Testis (tissue), 2 donors: ENCODE data around the gene CDCP1.

ENCODE experiments used
- POLR2A ChIP-seq: fragments of 450-650 bp; IDR thresholded peaks from one replicate; pipeline ENCODE4 v1.6.1; 2017; ENCODE audit warnings: antibody characterized with exemption, mild to moderate bottlenecking, moderate library complexity
- TF ChIP-seq, protein P1 (sequence below), 3 experiments: fragments of 450-650 bp in 2 of 3; fragments of 200-600 bp in 1 of 3; sonication (generic) in 1 of 3; IDR thresholded peaks; one replicate each; pipeline ENCODE4 v1.5.1; 2016 to 2019; ENCODE audit warnings: antibody characterized with exemption in 3 of 3, mild to moderate bottlenecking in 2 of 3, moderate library complexity in 1 of 3

- TF ChIP-seq, protein P1, sequence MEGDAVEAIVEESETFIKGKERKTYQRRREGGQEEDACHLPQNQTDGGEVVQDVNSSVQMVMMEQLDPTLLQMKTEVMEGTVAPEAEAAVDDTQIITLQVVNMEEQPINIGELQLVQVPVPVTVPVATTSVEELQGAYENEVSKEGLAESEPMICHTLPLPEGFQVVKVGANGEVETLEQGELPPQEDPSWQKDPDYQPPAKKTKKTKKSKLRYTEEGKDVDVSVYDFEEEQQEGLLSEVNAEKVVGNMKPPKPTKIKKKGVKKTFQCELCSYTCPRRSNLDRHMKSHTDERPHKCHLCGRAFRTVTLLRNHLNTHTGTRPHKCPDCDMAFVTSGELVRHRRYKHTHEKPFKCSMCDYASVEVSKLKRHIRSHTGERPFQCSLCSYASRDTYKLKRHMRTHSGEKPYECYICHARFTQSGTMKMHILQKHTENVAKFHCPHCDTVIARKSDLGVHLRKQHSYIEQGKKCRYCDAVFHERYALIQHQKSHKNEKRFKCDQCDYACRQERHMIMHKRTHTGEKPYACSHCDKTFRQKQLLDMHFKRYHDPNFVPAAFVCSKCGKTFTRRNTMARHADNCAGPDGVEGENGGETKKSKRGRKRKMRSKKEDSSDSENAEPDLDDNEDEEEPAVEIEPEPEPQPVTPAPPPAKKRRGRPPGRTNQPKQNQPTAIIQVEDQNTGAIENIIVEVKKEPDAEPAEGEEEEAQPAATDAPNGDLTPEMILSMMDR (IDR thresholded peaks at IDR 0.05) = no peak
- TF ChIP-seq POLR2A = no peak
Observed at GRCh38 chr3:45185052-45185451, 38.9 kb upstream of the CDCP1 start.
